HepG2 (cell line): Measurements from ENCODE around the gene TYMP. TPM values are rescaled to one million over a fixed set of nuclear protein-coding genes. Genes with fewer than 3 reads are reported as not detected.
A peak's percentile ranks its signal among the peaks of the same experiment; 100 is the strongest.

Experiments
- BATF2 ChIP-seq: sonication (generic); formaldehyde crosslinking; IDR thresholded peaks from 2 replicates; pipeline ENCODE4 v1.8.0; 2022; ENCODE audit warnings: mild to moderate bottlenecking, missing genetic modification reagents, moderate library complexity
- BCL3 ChIP-seq: sonication (generic); formaldehyde crosslinking; IDR thresholded peaks from 2 replicates; pipeline ENCODE4 v1.5.1; 2020; ENCODE audit warnings: mild to moderate bottlenecking, missing genetic modification reagents, moderate library complexity
- CBX1 ChIP-seq: IDR thresholded peaks from one replicate; pipeline ENCODE4 v1.6.1; 2016; ENCODE audit warnings: antibody characterized with exemption, low read depth
- ETV5 ChIP-seq: IDR thresholded peaks from 2 replicates; pipeline ENCODE4 v1.6.1; 2018; ENCODE audit warnings: missing biosample characterization, missing genetic modification reagents, inconsistent platforms, borderline replicate concordance
- FLYWCH1 ChIP-seq: sonication (generic); formaldehyde crosslinking; IDR thresholded peaks from 2 replicates; pipeline ENCODE4 v1.8.1; 2023; ENCODE audit warnings: mild to moderate bottlenecking, missing genetic modification reagents
- FOXA1 ChIP-seq, 2 experiments: fragments of 450-650 bp in 1 of 2; sonication (generic) in 1 of 2; formaldehyde crosslinking in 1 of 2; IDR thresholded peaks; 2 replicates each; pipeline versions ENCODE4 v1.4.0 to v1.6.1; 2016 to 2020; ENCODE audit warnings: missing genetic modification reagents in 1 of 2
- HHEX ChIP-seq: IDR thresholded peaks from 2 replicates; pipeline ENCODE4 v1.6.1; 2016; ENCODE audit warnings: control low read depth
- HMGXB4 ChIP-seq, 2 experiments: sonication (generic) in 1 of 2; formaldehyde crosslinking in 1 of 2; IDR thresholded peaks; 2 replicates each; pipeline versions ENCODE4 v1.4.0 to v1.6.1; 2018 to 2020; ENCODE audit warnings: missing genetic modification reagents in 2 of 2, borderline replicate concordance in 1 of 2, low read depth in 1 of 2, mild to moderate bottlenecking in 1 of 2, missing biosample characterization in 1 of 2
- KLF6 ChIP-seq: IDR thresholded peaks from 2 replicates; pipeline ENCODE4 v1.8.0; 2016; ENCODE audit warnings: missing biosample characterization, missing genetic modification reagents
- MXD4 ChIP-seq: IDR thresholded peaks from 2 replicates; pipeline ENCODE4 v1.6.1; 2016; ENCODE audit warnings: mild to moderate bottlenecking, missing biosample characterization, missing genetic modification reagents
- RBM39 ChIP-seq: fragments of 200-400 bp; formaldehyde crosslinking; IDR thresholded peaks from one replicate; pipeline ENCODE4 v1.6.1; 2018; ENCODE audit warnings: antibody characterized with exemption, mild to moderate bottlenecking, low read depth, low read length; ENCODE audit not compliant: poor library complexity, severe bottlenecking
- TFDP2 ChIP-seq: sonication (generic); formaldehyde crosslinking; IDR thresholded peaks from 2 replicates; pipeline ENCODE4 v1.4.0; 2020; ENCODE audit warnings: missing genetic modification reagents
- ZBTB20 ChIP-seq: sonication (generic); formaldehyde crosslinking; IDR thresholded peaks from 2 replicates; pipeline ENCODE4 v1.8.1; 2023; ENCODE audit warnings: missing genetic modification reagents, low read depth, mild to moderate bottlenecking, borderline replicate concordance
- ZNF12 ChIP-seq: sonication (generic); formaldehyde crosslinking; IDR thresholded peaks from 2 replicates; pipeline ENCODE4 v1.5.0; 2020; ENCODE audit warnings: missing genetic modification reagents
- ZNF234 ChIP-seq: sonication (generic); formaldehyde crosslinking; conservative IDR thresholded peaks from 2 replicates; pipeline ENCODE4 v1.5.1; 2020; ENCODE audit warnings: mild to moderate bottlenecking, missing genetic modification reagents
- ZNF33B ChIP-seq: sonication (generic); formaldehyde crosslinking; IDR thresholded peaks from 2 replicates; pipeline ENCODE4 v1.5.1; 2020; ENCODE audit warnings: mild to moderate bottlenecking, missing genetic modification reagents
- ZNF34 ChIP-seq: sonication (generic); formaldehyde crosslinking; IDR thresholded peaks from 2 replicates; pipeline ENCODE4 v1.4.0; 2020; ENCODE audit warnings: mild to moderate bottlenecking, missing genetic modification reagents, borderline replicate concordance
- ZNF569 ChIP-seq: sonication (generic); formaldehyde crosslinking; IDR thresholded peaks from 2 replicates; pipeline ENCODE4 v1.5.0; 2020; ENCODE audit warnings: mild to moderate bottlenecking, missing genetic modification reagents, moderate library complexity, borderline replicate concordance
- ZNF577 ChIP-seq: sonication (generic); formaldehyde crosslinking; IDR thresholded peaks from 2 replicates; pipeline ENCODE4 v1.4.0; 2020; ENCODE audit warnings: mild to moderate bottlenecking, low read depth, missing genetic modification reagents, borderline replicate concordance
- ZSCAN25 ChIP-seq: sonication (generic); formaldehyde crosslinking; IDR thresholded peaks from 2 replicates; pipeline ENCODE4 v1.8.0; 2022; ENCODE audit warnings: mild to moderate bottlenecking, missing genetic modification reagents
- ZSCAN9 ChIP-seq: IDR thresholded peaks from 2 replicates; pipeline ENCODE4 v1.6.1; 2016; ENCODE audit warnings: borderline replicate concordance
- polyA plus RNA-seq, 8 experiments: library from polyadenylated mRNA; depleted of rRNA in 3 of 8; stranded (reverse) in 7 of 8; unstranded in 1 of 8; fragments of >200 nt; fragmentation: Illumina TruSeq in 4 of 8; extraction: Trizol in 4 of 8; gene quantifications; 2 replicates each; pipeline versions ENCODE4 v1.2.1 to v1.2.3, GENCODE V29; 2011 to 2016; ENCODE audit warnings: low read depth in 4 of 8, missing spikeins in 1 of 8, mixed read lengths in 1 of 8; ENCODE audit not compliant: insufficient read depth in 1 of 8
- total RNA-seq, 5 experiments: library from RNA; depleted of rRNA; stranded (reverse); fragments of >200 nt; fragmentation: Illumina TruSeq; extraction: Trizol; gene quantifications; 2 replicates each; pipeline ENCODE4 v1.2.3, GENCODE V29; 2016; ENCODE audit warnings: low read depth in 1 of 5

TYMP gene
- total and polyA plus RNA-seq, 2 of the 13 experiments (the other 11 are each of a cell fraction or from before 2014, with no cell fraction given): 3.9 to 4.3 TPM

GRCh38 chr22:50562523-50563412, 33.0 kb upstream of the TYMP start, which contains the start of gene SYCE3 (continued):
- TF ChIP-seq KLF6 (CRISPR knock-in tag) (no peak; the same call in 1 of the 2 replicates), MXD4 (CRISPR knock-in tag) (peak; percentile 51; the same call in 1 of the 2 replicates), ZNF34 (no peak), HMGXB4 (CRISPR knock-in tag; IDR thresholded peaks at IDR 0.05; ENCODE audit: borderline replicate concordance in 1 of 2, low read depth in 1 of 2) (peak; percentile 84 to 88), BCL3 (CRISPR knock-in tag) (no peak; the same call in 1 of the 2 replicates), CBX1 (no peak), ZSCAN9 (CRISPR knock-in tag) (no peak; the same call in 1 of the 2 replicates), ZNF33B (CRISPR knock-in tag) (0 out of 2 replicates have a peak, but pooled peaks have one; percentile 50), BATF2 (CRISPR knock-in tag) (no peak), TFDP2 (CRISPR knock-in tag) (peak; percentile 54), ZNF569 (CRISPR knock-in tag) (no peak), RBM39 (peak; percentile 63), ETV5 (CRISPR knock-in tag) (peak; percentile 93), ZNF12 (CRISPR knock-in tag) (0 out of 2 replicates have a peak, but pooled peaks have one; percentile 10), ZSCAN25 (CRISPR knock-in tag) (peak; percentile 94), FLYWCH1 (no peak), ZNF234 (CRISPR knock-in tag) (no peak), ZNF577 (CRISPR knock-in tag) (no peak), FOXA1 (IDR thresholded peaks at IDR 0.05) (no peak), FOXA1 (CRISPR knock-in tag; IDR thresholded peaks at IDR 0.05) (no peak), HHEX (CRISPR knock-in tag) (no peak), ZBTB20 (CRISPR knock-in tag) (no peak)
